ENCODE measurements around the gene CCL7.
A peak's percentile ranks its signal among the peaks of the same experiment; 100 is the strongest.

Gene CCL7

GRCh38 chr17:34283571-34283970, 13.6 kb downstream of the CCL7 start:
- H3K27me3 ChIP-seq, result no peaks in the 10 kb centered on the region
- H3K9ac ChIP-seq, result no peak overlapping the region
- H4K20me1 ChIP-seq, result no peaks in the 10 kb centered on the region
- TF ChIP-seq Cebpa-rat (IDR thresholded peaks at IDR 0.05), result no peak
- H3K36me3 ChIP-seq, result no peaks in the 10 kb centered on the region
- H3K4me2 ChIP-seq, result no peak overlapping the region
- H3K4me1 ChIP-seq, result peaks cover 0 to 12% (median 0%) of the 10 kb centered on the region in 10 experiments; a peak in 2 of 20 replicates
- no peaks in the 10 kb centered on the region for H3K9me3 ChIP-seq (replicated peaks in 1 of 11)
- H3K27ac ChIP-seq, result no peak overlapping the region
- no peak overlapping the region for H3K4me3 ChIP-seq

- H3K27ac ChIP-seq, result no peak within 1 kb of the TSS
- no peaks in the 10 kb centered on the region for H3K36me3 ChIP-seq
- no peaks in the 10 kb centered on the region for H3K9me3 ChIP-seq (replicated peaks in 1 of 11)
- H4K20me1 ChIP-seq, result no peaks in the 10 kb centered on the region
- H3K4me3 ChIP-seq, result no peak within 1 kb of the TSS
- no peaks in the 10 kb centered on the region for H3K27me3 ChIP-seq
- peaks cover 0 to 12% (median 0%) of the 10 kb centered on the region in 10 experiments; a peak in 2 of 20 replicates for H3K4me1 ChIP-seq
- TF ChIP-seq Cebpa-rat (IDR thresholded peaks at IDR 0.05), result no peak
- H3K4me2 ChIP-seq, result peak within 1 kb of the TSS in 1 of 11 experiments; percentile 25; a peak in 1 of 22 replicates
- no peak within 1 kb of the TSS for H3K9ac ChIP-seq
These were observed 15.3 kb downstream of the CCL7 start, which contains the start of gene CCL11 for GRCh38 chr17:34285286-34285792. Gene CCL11 (plus strand): TSS chr17:34285742. CDS start chr17:34285809, 67 bp downstream.

- no peak for TF ChIP-seq Cebpa-rat (IDR thresholded peaks at IDR 0.05)
- no peak overlapping the region for H3K9ac ChIP-seq
- H3K27ac ChIP-seq, result no peak overlapping the region
- no peaks in the 10 kb centered on the region for H3K9me3 ChIP-seq (replicated peaks in 1 of 11)
- no peaks in the 10 kb centered on the region for H3K27me3 ChIP-seq
- H3K36me3 ChIP-seq, result no peaks in the 10 kb centered on the region
- no peaks in the 10 kb centered on the region for H4K20me1 ChIP-seq
- H3K4me2 ChIP-seq, result no peak overlapping the region
- H3K4me3 ChIP-seq, result no peak overlapping the region
- H3K4me1 ChIP-seq, result peaks cover 0 to 7% (median 0%) of the 10 kb centered on the region in 10 experiments; a peak in 2 of 20 replicates
These were observed 17.9 kb downstream of the CCL7 start for GRCh38 chr17:34287875-34288274.

- peaks cover 0 to 6% (median 0%) of the 10 kb centered on the region in 10 experiments; a peak in 2 of 20 replicates for H3K4me1 ChIP-seq
- H3K27ac ChIP-seq, result no peak overlapping the region
- no peak overlapping the region for H3K4me2 ChIP-seq
- TF ChIP-seq Cebpa-rat (IDR thresholded peaks at IDR 0.05), result no peak
- H4K20me1 ChIP-seq, result no peaks in the 10 kb centered on the region
- no peaks in the 10 kb centered on the region for H3K27me3 ChIP-seq
- H3K9me3 ChIP-seq (replicated peaks in 1 of 11), result no peaks in the 10 kb centered on the region
- H3K4me3 ChIP-seq, result no peak overlapping the region
- H3K36me3 ChIP-seq, result no peaks in the 10 kb centered on the region
- no peak overlapping the region for H3K9ac ChIP-seq
These were observed 20.6 kb downstream of the CCL7 start for GRCh38 chr17:34290586-34290985.

- Histone ChIP-seq H3K4me2 (no peak overlapping the region), H3K36me3 (no peaks in the 10 kb centered on the region), H3K9me3 (replicated peaks in 1 of 11) (no peaks in the 10 kb centered on the region), H3K4me3 (no peak overlapping the region), H3K27ac (no peak overlapping the region), H4K20me1 (no peaks in the 10 kb centered on the region), H3K4me1 (no peaks in the 10 kb centered on the region), H3K27me3 (no peaks in the 10 kb centered on the region), H3K9ac (no peak overlapping the region)
- TF ChIP-seq Cebpa-rat (IDR thresholded peaks at IDR 0.05), result no peak
These were observed 21.8 kb downstream of the CCL7 start for GRCh38 chr17:34291721-34292348.

- H3K9ac ChIP-seq, result no peak overlapping the region
- H3K36me3 ChIP-seq, result no peaks in the 10 kb centered on the region
- H3K4me2 ChIP-seq, result peak overlapping the region in 4 of 11 experiments; percentile 33 to 83 (median 72); a peak in 8 of 22 replicates
- H3K27ac ChIP-seq, result no peak overlapping the region
- no peak overlapping the region for H3K4me3 ChIP-seq
- H3K4me1 ChIP-seq, result peaks cover 4 to 57% (median 13%) of the 10 kb centered on the region in 10 experiments; a peak in 15 of 20 replicates
- H3K9me3 ChIP-seq (replicated peaks in 1 of 11), result no peaks in the 10 kb centered on the region; a peak in 1 of 22 replicates
- TF ChIP-seq Cebpa-rat (IDR thresholded peaks at IDR 0.05), result no peak
- H4K20me1 ChIP-seq, result no peaks in the 10 kb centered on the region
- H3K27me3 ChIP-seq, result no peaks in the 10 kb centered on the region
These were observed 29.0 kb downstream of the CCL7 start for GRCh38 chr17:34299027-34299426.

- H3K9ac ChIP-seq, result no peak overlapping the region
- peak overlapping the region in 2 of 11 experiments; percentile 11 to 26; a peak in 3 of 22 replicates for H3K27ac ChIP-seq
- no peaks in the 10 kb centered on the region for H3K36me3 ChIP-seq
- H3K4me3 ChIP-seq, result no peak overlapping the region
- peaks cover 4 to 68% (median 16%) of the 10 kb centered on the region in 10 experiments; a peak in 15 of 20 replicates for H3K4me1 ChIP-seq
- H3K4me2 ChIP-seq, result peak overlapping the region in 6 of 11 experiments; percentile 30 to 83 (median 48); a peak in 12 of 22 replicates
- TF ChIP-seq Cebpa-rat (IDR thresholded peaks at IDR 0.05), result no peak
- no peaks in the 10 kb centered on the region; a peak in 1 of 22 replicates for H3K9me3 ChIP-seq (replicated peaks in 1 of 11)
- H4K20me1 ChIP-seq, result no peaks in the 10 kb centered on the region
- H3K27me3 ChIP-seq, result no peaks in the 10 kb centered on the region
These were observed 30.0 kb downstream of the CCL7 start for GRCh38 chr17:34299956-34300577.

- peaks cover 4 to 75% (median 16%) of the 10 kb centered on the region in 10 experiments; a peak in 15 of 20 replicates for H3K4me1 ChIP-seq
- no peak overlapping the region for H3K9ac ChIP-seq
- H3K36me3 ChIP-seq, result no peaks in the 10 kb centered on the region
- H3K27me3 ChIP-seq, result no peaks in the 10 kb centered on the region
- H3K4me2 ChIP-seq, result peak overlapping the region in 5 of 11 experiments; percentile 8 to 83 (median 63); a peak in 9 of 22 replicates
- no peaks in the 10 kb centered on the region; a peak in 1 of 22 replicates for H3K9me3 ChIP-seq (replicated peaks in 1 of 11)
- no peaks in the 10 kb centered on the region for H4K20me1 ChIP-seq
- no peak for TF ChIP-seq Cebpa-rat (IDR thresholded peaks at IDR 0.05)
- H3K27ac ChIP-seq, result peak overlapping the region in 2 of 11 experiments; percentile 11 to 26; a peak in 3 of 22 replicates
- no peak overlapping the region for H3K4me3 ChIP-seq
These were observed 30.8 kb downstream of the CCL7 start for GRCh38 chr17:34300652-34301370.

GRCh38 chr17:34301986-34302385, 32.0 kb downstream of the CCL7 start:
- Histone ChIP-seq H3K4me2 (peak overlapping the region in 4 of 11 experiments; percentile 27 to 83 (median 72); a peak in 7 of 22 replicates), H3K27me3 (no peaks in the 10 kb centered on the region)
- TF ChIP-seq Cebpa-rat (IDR thresholded peaks at IDR 0.05), result no peak

More at GRCh38 chr17:34301986-34302385, 32.0 kb downstream of the CCL7 start:
- H4K20me1 ChIP-seq, result no peaks in the 10 kb centered on the region
- H3K9ac ChIP-seq, result no peak overlapping the region
- H3K4me3 ChIP-seq, result no peak overlapping the region
- H3K9me3 ChIP-seq (replicated peaks in 1 of 11), result no peaks in the 10 kb centered on the region; a peak in 1 of 22 replicates
- H3K36me3 ChIP-seq, result no peaks in the 10 kb centered on the region
- H3K4me1 ChIP-seq, result peaks cover 6 to 87% (median 24%) of the 10 kb centered on the region in 10 experiments; a peak in 17 of 20 replicates
- peak overlapping the region in 2 of 11 experiments; percentile 19 to 26; a peak in 1 of 22 replicates for H3K27ac ChIP-seq

Measured in BLaER1 treated with 17β-estradiol and CSF1 and Interleukin-3, amounts not matched to agents 10 nM and 100 nM (cell line).